B cell (primary cell): ENCODE data around the gene RAPH1. TPM values are rescaled to one million over a fixed set of nuclear protein-coding genes. Genes with fewer than 3 reads are reported as not detected.

ENCODE experiments used
- ATAC-seq: fragments of 200-7000 bp; cut with Tn5 transposase; one replicate; pipeline ENCODE4 v1.10.0; 2021; ENCODE audit warnings: low read depth, mild to moderate bottlenecking, moderate number of reproducible peaks, moderate library complexity
- CTCF ChIA-PET: fragments of 350-600 bp; sonication (Branson Sonifier 250); formaldehyde crosslinking; loops from one replicate; lab custom pipeline; 2021; ENCODE audit warnings: antibody characterized with exemption, inconsistent platforms; lab: Charles Lee
- POLR2A ChIA-PET: fragments of 350-600 bp; sonication (Branson Sonifier 250); formaldehyde crosslinking; loops from one replicate; lab custom pipeline; 2021; ENCODE audit warnings: antibody characterized with exemption; lab: Charles Lee
- DNase-seq: peaks from one replicate; pipeline ENCODE4 v3.0.0; 2013
- H2AFZ ChIP-seq: 2 replicates; pipeline ENCODE4 v1.6.1; 2012; ENCODE audit warnings: mild to moderate bottlenecking, low read depth, low read length; ENCODE audit not compliant: insufficient read depth, poor library complexity, severe bottlenecking
- H3K27ac ChIP-seq, 2 donors: 1 replicate in 1 of 2; 2 replicates in 1 of 2; pipeline ENCODE4 v1.5.1; 2012 to 2013; ENCODE audit warnings: low read length in 2 of 2, mild to moderate bottlenecking in 2 of 2, moderate library complexity in 1 of 2
- H3K27me3 ChIP-seq, 4 experiments: fragments of 200-600 bp in 1 of 4; sonication (generic) in 1 of 4; replicated peaks in 1 of 4; 1 replicate in 2 of 4; 2 replicates in 2 of 4; pipeline versions ENCODE4 v1.6.1 to v1.7.0; 2013 to 2016; ENCODE audit warnings: low read length in 3 of 4, mild to moderate bottlenecking in 2 of 4, mixed read lengths in 1 of 4, moderate library complexity in 1 of 4; ENCODE audit not compliant: insufficient read depth in 4 of 4, control insufficient read depth in 3 of 4; ENCODE audit errors: control extremely low read depth in 1 of 4
- H3K36me3 ChIP-seq, 2 experiments: replicated peaks in 1 of 2; 1 replicate in 1 of 2; 2 replicates in 1 of 2; pipeline versions ENCODE4 v1.6.1 to v1.7.1; 2013; ENCODE audit warnings: low read length in 1 of 2; ENCODE audit not compliant: insufficient read depth in 2 of 2, control insufficient read depth in 1 of 2; ENCODE audit errors: control extremely low read depth in 1 of 2, extremely low read depth in 1 of 2
- H3K4me1 ChIP-seq, 2 donors: fragments of 200-600 bp in 1 of 2; sonication (generic) in 1 of 2; 1 replicate in 1 of 2; 2 replicates in 1 of 2; pipeline versions ENCODE4 v1.5.1 to v1.6.1; 2013 to 2017; ENCODE audit warnings: low read length in 2 of 2; ENCODE audit not compliant: control insufficient read depth in 2 of 2, insufficient read depth in 2 of 2
- H3K4me2 ChIP-seq: replicated peaks from 2 replicates; pipeline ENCODE3; 2012; ENCODE audit warnings: mild to moderate bottlenecking, low read depth, low read length; ENCODE audit not compliant: poor library complexity, severe bottlenecking
- H3K4me3 ChIP-seq, 5 experiments: fragments of 200-600 bp in 1 of 5; sonication (generic) in 1 of 5; 1 replicate in 3 of 5; 2 replicates in 2 of 5; pipeline versions ENCODE4 v1.5.1 to v1.7.0; 2011 to 2016; ENCODE audit warnings: low read length in 4 of 5, mild to moderate bottlenecking in 4 of 5, low read depth in 2 of 5, control low read depth in 1 of 5, moderate library complexity in 1 of 5; ENCODE audit not compliant: insufficient read depth in 1 of 5; ENCODE audit errors: control extremely low read depth in 1 of 5, extremely low read depth in 1 of 5
- H3K79me2 ChIP-seq: fragments of 200-600 bp; sonication (generic); one replicate; pipeline ENCODE4 v1.6.0; 2016; ENCODE audit warnings: low read length; ENCODE audit not compliant: control insufficient read depth, insufficient read depth
- H3K9ac ChIP-seq: fragments of 200-600 bp; sonication (generic); 2 replicates; pipeline ENCODE4 v1.6.1; 2017; ENCODE audit warnings: mild to moderate bottlenecking, low read length, moderate library complexity
- H3K9me3 ChIP-seq, 3 donors: one replicate each; pipeline versions ENCODE4 v1.6.1 to v1.7.1; 2013; ENCODE audit warnings: low read length in 2 of 3; ENCODE audit not compliant: control insufficient read depth in 2 of 3, insufficient read depth in 1 of 3; ENCODE audit errors: control extremely low read depth in 1 of 3
- H4K20me1 ChIP-seq: 2 replicates; pipeline ENCODE4 v1.6.0; 2012; ENCODE audit warnings: mild to moderate bottlenecking, low read length; ENCODE audit not compliant: insufficient read depth, control insufficient read depth, poor library complexity, severe bottlenecking
- H3K27ac Mint-ChIP-seq: one replicate; pipeline ENCODE4 v1.8.0; 2021; ENCODE audit warnings: mixed read lengths
- H3K27me3 Mint-ChIP-seq: one replicate; pipeline ENCODE4 v1.8.0; 2021; ENCODE audit warnings: mixed read lengths
- H3K4me1 Mint-ChIP-seq: one replicate; pipeline ENCODE4 v1.8.0; 2021; ENCODE audit warnings: mixed read lengths
- H3K4me3 Mint-ChIP-seq: one replicate; pipeline ENCODE4 v1.8.0; 2021; ENCODE audit warnings: mixed read lengths
- H3K9me3 Mint-ChIP-seq: one replicate; pipeline ENCODE4 v1.8.0; 2022; ENCODE audit warnings: mixed read lengths; ENCODE audit not compliant: insufficient read depth
- EZH2 ChIP-seq: IDR thresholded peaks from 2 replicates; pipeline ENCODE4 v1.6.1; 2012; ENCODE audit warnings: borderline replicate concordance, low read depth, mild to moderate bottlenecking, moderate library complexity, low read length; ENCODE audit not compliant: insufficient read depth, poor library complexity, severe bottlenecking
- WGBS: methylation state at CpG from one replicate; pipeline ENCODE4 v1.1.5; 2013; ENCODE audit warnings: missing lambda C conversion rate; ENCODE audit not compliant: insufficient coverage; 5-methylcytosine and 5-hydroxymethylcytosine counted together
- intact Hi-C: fragments of 100-400 bp; cut with micrococcal nuclease; formaldehyde crosslinking; loops from one replicate; pipeline ENCODE4 v1.10.0; 2022
- polyA plus RNA-seq: library from polyadenylated mRNA; depleted of rRNA; stranded (reverse); fragments of >200 nt; gene quantifications from 2 replicates; pipeline ENCODE4 v1.2.3, GENCODE V29; 2012
- total RNA-seq, 2 donors: library from RNA; stranded (reverse); fragments of 120-200 nt in 1 of 2; gene quantifications; 1 replicate in 1 of 2; 2 replicates in 1 of 2; pipeline versions ENCODE4 v1.2.3 to v1.2.4, GENCODE V29; 2013 to 2022
- TF ChIP-seq, protein P1 (sequence below): fragments of 200-600 bp; IDR thresholded peaks from one replicate; pipeline ENCODE4 v1.8.0; 2022; ENCODE audit warnings: antibody characterized with exemption, mild to moderate bottlenecking

The RAPH1 gene
- total and polyA plus RNA-seq, 2 donors (not counting 1 experiment from before 2014, with no cell fraction given), result 0.13 TPM; not detected in 1

DNA sequence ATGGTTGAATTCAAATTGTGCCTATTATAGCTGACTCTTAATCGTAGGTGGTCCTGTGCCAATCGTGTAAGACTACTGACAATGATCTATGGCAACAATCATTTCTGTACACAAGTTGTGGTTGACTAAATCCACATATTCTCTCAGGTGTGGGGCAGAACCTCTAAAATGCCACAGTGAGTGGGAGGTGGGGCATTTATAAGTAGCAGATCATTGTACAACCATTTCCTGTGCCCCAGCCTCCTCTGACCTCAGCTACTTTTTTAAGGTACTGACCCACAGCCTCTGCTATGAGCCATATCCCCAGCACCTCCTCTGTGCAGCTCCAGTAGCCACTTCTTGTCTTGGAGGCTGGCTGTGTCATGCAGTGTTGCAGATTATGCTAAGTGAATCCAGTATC lies 48.6 kb upstream of the RAPH1 start:
- no peak overlapping the region for H3K4me3 ChIP-seq
- no peaks in the 10 kb centered on the region for H3K4me1 ChIP-seq
- no peaks in the 10 kb centered on the region for H3K9me3 Mint-ChIP-seq
- H3K27me3 Mint-ChIP-seq, result peaks cover 60% of the 10 kb centered on the region
- H2AFZ ChIP-seq, result no peak overlapping the region
- no peaks in the 10 kb centered on the region for H3K79me2 ChIP-seq
- no peaks in the 10 kb centered on the region for H3K9me3 ChIP-seq
- H4K20me1 ChIP-seq, result no peaks in the 10 kb centered on the region
- no peaks in the 10 kb centered on the region for H3K4me1 Mint-ChIP-seq
- no peaks in the 10 kb centered on the region for H3K36me3 ChIP-seq
- no peak overlapping the region for H3K4me3 Mint-ChIP-seq
- WGBS, result no CpG with 5 or more reads among the region's 2 CpGs
- no peak overlapping the region for H3K27ac ChIP-seq
- no peak overlapping the region for H3K9ac ChIP-seq
- intact Hi-C loops, result no loop called here
- DNase-seq, result no peak
- ChIA-PET CTCF (no interaction called here), POLR2A (no interaction called here)
- no peak overlapping the region for H3K4me2 ChIP-seq
- TF ChIP-seq, protein P1, sequence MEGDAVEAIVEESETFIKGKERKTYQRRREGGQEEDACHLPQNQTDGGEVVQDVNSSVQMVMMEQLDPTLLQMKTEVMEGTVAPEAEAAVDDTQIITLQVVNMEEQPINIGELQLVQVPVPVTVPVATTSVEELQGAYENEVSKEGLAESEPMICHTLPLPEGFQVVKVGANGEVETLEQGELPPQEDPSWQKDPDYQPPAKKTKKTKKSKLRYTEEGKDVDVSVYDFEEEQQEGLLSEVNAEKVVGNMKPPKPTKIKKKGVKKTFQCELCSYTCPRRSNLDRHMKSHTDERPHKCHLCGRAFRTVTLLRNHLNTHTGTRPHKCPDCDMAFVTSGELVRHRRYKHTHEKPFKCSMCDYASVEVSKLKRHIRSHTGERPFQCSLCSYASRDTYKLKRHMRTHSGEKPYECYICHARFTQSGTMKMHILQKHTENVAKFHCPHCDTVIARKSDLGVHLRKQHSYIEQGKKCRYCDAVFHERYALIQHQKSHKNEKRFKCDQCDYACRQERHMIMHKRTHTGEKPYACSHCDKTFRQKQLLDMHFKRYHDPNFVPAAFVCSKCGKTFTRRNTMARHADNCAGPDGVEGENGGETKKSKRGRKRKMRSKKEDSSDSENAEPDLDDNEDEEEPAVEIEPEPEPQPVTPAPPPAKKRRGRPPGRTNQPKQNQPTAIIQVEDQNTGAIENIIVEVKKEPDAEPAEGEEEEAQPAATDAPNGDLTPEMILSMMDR, result no peak
- TF ChIP-seq EZH2, result no peak
- H3K27me3 ChIP-seq, result peaks cover 0 to 26% (median 21%) of the 10 kb centered on the region in 4 experiments
- ATAC-seq, result no peak
- no peak overlapping the region for H3K27ac Mint-ChIP-seq

DNA sequence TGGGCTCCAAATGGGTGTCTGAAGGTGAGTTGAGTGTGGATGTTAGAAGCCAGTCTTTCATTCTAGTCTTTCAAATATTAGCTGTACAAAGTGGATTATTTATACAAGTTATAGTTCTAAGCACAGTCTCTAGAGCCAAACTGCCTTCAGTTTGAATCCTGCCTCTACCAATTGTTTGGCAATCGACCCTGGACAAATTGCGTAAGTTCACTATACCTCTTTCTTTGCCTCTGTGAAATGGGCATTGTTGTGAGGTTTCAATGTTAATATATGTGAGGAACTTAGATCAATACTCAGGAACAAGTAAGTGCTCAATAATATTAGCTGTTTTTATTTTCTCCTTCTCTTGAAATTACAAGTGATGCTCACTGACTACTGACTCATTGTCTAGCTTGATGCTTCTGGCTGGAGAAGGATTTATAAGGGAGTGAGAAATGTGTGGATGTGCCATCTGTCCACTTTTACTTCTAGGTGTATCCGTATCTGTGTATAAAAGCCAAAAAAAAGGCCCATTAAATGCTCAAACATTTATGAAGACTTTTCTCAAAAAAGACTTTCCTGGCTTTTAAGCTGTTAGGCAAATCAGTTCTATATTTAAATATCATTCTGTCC lies 48.1 kb upstream of the RAPH1 start:
- Histone ChIP-seq H3K79me2 (no peaks in the 10 kb centered on the region), H3K27me3 (peaks cover 0 to 31% (median 21%) of the 10 kb centered on the region in 4 experiments), H3K4me1 (no peaks in the 10 kb centered on the region), H3K4me2 (no peak overlapping the region), H3K9me3 (no peaks in the 10 kb centered on the region), H2AFZ (no peak overlapping the region), H3K9ac (no peak overlapping the region), H3K27ac (no peak overlapping the region), H3K36me3 (no peaks in the 10 kb centered on the region), H3K4me3 (no peak overlapping the region), H4K20me1 (no peaks in the 10 kb centered on the region)
- Mint-ChIP-seq H3K27me3 (peaks cover 63% of the 10 kb centered on the region), H3K27ac (no peak overlapping the region), H3K4me1 (no peaks in the 10 kb centered on the region), H3K9me3 (no peaks in the 10 kb centered on the region), H3K4me3 (no peak overlapping the region)
- DNase-seq (no peak), ATAC-seq (no peak)
- WGBS, result no CpG with 5 or more reads among the region's 3 CpGs
- TF ChIP-seq EZH2, result no peak
- TF ChIP-seq, protein P1, result no peak
- intact Hi-C loops, result no loop called here
- ChIA-PET POLR2A (no interaction called here), CTCF (no interaction called here)
